Amygdala (tissue), 56 donors: ENCODE measurements around the gene ANO2.
A peak's percentile ranks its signal among the peaks of the same experiment; 100 is the strongest.

Source experiments
- DNase-seq, 56 donors: peaks; one replicate each; lab custom pipeline; 2025; lab: John Stamatoyannopoulos, UW

ANO2 gene

DNA sequence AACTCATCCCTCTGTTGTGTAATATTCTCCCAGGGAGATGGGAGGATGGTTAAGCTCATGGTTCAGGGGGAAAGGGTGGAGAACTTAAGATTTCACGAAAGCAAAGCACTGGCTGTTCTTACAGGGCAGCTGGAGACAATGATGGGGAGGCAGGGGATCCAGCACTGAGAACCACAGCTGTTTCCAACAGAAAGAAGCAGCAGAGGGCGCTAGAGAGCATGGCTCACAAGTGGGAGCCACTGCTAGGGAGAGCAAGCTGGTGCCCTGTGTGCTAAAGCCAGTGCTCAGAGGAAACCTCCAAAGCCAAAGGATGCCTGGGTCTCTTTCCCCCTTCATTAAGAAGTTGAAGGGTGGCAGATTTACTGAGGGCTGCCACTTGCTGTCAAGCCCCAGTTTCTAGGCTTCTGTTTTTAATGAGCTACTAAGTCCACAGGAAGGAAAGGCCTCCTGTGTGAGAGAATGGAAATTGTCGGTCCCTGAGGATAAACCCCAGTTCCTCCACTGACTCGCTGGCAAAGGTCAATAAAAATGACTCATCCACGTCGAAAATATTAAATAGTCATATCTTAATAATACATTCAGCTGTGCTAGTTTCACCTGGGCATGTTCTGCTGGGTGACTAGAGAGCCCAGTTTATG is 199.7 kb downstream of the ANO2 start:
- peak in 36 of 56 donors; percentile 2 to 69 (median 27) for DNase-seq

DNA sequence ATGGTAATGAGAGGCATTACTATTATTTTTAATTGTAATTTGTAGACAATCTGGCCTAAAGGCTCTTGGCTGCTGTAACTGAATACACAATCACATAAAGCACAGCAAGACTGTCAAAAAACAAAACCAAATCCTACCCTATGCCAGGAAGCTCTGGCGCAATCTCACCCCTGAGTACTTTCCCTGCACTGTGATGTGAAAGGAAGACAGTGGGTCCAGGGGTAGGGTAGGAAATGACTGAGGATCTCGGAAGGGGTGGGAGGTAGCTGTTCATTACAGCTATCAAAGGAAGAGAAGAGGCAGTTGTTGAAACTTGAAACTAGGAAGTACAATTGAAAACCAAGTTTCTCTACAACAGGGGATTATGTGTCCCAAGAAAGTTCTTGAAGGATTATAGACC is 202.8 kb downstream of the ANO2 start:
- no peak for DNase-seq

DNA sequence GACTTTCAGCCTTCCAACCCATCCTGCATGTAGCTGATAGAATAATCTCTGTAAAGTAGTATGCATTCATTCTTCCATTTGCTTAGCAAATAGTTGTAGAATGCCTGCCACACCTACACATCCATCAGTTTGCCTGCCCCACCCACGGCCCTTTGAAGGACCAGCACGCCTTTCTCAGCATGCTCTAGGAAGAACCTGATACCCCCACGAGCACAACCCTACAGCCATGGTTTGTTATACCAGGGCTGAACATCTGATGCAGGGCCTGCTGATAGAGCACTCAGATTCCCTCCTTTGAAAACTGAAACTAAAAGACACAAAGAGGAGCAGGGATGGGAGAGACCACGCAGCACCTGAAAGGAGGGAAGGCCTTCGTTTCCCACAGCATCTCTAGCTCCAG is 205.1 kb downstream of the ANO2 start:
- no peak for DNase-seq

DNA sequence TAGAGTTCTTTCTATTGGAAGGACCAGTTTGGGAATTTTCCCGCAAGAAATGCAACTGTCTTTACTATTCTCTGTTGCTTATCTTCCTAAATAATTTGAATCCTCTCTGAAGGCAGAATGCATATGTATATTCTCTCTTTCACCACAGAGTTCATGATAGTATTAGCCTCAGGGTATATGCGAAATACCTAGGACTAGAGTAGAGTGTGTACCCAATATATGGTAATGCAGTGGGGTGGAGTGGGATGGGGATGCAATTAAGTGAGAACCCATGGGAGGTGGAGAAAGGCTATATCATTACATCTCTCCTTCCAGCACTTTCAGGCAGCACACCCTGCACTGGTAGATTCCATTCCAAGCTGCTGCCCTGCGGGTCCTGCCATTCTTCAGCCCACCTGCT is 207.3 kb downstream of the ANO2 start:
- no peak for DNase-seq

DNA sequence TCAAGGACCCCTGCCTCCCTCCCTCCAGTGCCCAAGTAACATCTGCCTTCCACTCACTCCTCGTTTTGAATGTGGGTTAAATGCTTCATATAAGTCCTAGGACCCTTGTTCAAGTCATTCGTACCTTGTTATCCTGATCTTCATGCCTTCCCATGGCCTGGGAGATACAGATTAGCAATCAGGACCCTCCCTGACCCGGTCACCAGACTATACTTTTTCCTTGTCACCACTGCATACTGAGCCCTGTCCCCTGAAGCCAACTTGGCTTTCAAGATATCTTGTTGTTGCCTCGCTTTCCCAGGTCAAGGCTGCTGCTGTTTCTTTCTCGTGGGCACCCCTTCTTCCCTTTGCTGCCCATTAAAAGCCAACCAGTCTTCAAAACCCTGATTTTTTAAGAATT is 208.5 kb downstream of the ANO2 start:
- no peak for DNase-seq

DNA sequence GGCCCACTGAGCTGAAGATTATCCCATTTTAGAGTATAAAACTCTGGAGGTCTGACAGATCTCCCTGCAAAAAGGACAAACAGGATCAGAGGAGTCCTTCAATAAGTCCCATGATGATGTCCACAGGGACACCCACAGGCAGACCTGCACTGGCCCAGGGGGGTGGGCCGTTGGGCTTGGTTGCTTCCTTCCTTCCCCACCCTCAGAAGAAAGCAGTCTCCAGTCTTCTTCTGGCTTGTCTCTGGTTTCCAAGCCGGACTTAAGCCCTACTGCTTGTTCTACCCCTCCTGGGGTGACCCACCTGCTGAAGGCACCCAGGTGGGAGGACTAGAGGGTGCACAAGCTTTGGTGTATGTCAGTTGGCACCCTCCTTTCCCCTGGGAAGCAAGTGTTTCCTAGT is 209.0 kb downstream of the ANO2 start:
- DNase-seq, result no peak

DNA sequence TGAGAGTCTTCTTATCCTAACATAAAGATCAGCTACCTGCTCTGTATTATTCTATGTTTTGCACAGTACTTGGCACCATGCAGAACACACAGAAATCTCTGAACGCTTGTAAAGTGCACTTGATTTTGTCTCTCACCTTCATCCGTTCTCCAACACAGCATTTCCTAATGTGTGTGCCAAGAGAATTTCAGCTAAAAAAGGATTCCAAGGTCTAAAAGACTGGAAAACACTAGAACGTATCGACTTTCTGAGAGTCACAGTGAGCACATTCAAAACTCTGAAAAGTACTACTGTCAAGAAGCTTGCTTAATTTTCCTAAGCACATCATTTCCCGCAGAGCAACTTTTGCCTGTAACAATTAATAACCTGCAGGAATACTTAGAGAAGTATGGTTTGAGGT is 211.1 kb downstream of the ANO2 start:
- no peak for DNase-seq

DNA sequence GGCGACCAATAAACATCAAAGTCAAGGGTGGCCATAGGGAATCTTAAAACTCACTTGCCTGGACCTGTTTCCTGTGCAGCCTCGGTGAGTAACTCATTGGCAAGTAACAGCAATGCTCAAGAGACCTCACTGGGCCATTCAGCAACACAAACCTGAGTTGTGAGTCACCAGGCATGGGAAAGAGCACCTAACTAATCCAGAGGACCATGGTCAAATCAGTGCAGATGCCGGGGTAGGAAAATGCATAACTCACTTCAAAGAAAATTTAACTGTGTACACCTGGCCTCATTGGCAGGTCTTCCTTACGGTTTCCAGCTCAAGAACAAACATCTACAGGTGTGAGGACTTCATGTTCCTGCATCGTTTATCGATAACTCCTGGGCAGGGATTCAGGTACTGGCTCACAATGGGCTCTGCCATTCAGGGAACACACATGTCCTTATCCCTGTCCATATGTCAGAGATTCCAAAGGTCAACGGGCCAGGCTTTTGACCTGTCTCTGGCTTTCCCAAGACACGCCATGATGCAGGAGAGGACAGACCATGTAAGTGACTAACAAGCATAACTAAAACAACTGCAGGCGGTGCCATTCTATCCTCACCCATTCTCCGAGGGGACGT is 211.8 kb downstream of the ANO2 start:
- DNase-seq, result no peak

DNA sequence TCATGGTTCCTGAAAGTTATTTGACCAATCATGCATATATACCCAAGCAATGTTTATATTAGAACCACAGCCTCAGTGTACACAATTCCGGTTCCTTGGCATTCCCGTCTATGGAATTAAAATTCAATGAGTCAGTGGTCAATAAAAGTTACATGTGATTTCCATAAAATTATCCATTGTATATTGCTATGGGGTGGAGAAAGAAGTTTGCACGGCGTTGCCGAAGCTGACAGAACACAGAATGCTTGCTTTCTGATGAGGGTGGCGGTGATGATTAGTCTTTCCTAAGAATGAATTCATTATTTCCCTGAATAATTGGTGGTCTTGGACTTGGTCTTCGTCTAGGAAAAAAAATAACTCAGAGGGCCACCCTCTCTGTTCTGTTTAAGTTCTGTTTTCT is 214.1 kb downstream of the ANO2 start:
- DNase-seq, result no peak

DNA sequence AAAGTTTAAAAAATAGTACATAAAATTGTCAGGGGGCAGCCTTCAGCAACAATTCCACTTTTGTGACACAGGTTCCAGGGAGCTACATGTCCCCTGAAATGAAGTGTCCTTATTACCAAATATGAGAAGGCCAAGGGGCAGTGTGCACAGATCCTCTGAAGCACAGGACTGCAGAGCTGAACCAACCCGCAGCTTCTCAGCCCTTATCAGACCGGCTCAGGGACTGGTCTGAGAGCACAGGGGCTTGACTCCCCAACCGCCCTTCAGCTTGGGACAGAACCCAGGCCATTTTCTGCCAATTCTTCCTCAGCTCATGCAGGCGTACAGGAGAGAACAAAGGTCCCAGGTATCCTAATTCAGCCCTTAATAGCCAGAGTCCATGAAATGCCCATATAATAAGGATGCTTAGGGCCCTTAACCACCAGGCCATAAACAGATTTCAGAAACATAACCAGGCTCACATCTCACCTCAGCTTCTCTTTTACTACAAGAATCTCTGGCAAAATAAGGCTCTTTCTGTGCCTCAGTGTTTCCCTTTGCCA is 221.3 kb downstream of the ANO2 start:
- no peak for DNase-seq

DNA sequence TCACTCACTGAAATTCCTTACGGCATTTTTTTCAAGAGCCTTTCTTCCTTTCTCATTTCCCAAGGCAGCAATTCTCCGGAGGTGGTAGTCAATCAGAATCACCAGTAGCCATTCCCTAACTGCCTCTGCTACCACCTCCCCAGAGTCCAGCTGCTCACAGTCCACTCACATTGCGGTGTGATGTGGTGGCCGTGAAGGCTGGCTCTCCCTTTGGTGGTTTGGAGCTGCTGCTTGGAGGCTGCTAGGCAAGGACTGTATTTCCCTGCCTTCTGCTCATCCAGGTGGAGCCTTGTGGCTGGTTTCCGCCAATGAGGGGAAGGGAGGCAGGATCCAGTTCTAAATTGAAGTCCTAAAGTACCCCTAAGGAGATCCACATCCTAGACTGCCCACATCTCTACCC is 222.0 kb downstream of the ANO2 start:
- DNase-seq, result no peak

DNA sequence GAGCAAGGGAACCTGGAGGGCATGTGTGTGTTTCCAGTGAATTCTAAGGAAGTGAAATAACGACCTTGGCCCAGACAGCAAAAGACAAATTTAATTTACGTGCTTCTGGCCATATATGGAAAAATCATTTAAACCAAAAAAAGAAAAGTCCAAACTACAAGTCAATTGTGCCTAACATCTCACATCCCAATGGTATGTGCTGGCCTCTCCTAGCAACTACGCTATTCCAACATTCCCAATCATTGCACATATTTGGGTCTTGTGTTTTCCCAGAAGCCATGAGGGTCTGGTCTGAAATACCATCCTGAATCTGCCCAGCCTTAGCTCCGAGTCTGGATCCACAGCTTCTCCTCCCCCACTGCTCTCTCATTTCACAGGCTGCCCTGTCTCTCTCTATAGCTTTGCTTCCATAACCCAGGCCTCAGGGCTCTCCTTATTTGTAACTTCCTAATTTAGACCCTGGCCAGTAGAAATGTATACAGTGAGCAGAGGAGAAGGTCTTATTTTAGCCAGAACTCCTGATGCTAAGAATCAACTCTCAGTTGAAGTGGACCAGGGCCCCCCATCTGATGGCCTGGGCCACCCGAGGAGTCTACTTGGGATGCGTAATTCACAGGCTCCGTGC is 224.6 kb downstream of the ANO2 start:
- no peak for DNase-seq

DNA sequence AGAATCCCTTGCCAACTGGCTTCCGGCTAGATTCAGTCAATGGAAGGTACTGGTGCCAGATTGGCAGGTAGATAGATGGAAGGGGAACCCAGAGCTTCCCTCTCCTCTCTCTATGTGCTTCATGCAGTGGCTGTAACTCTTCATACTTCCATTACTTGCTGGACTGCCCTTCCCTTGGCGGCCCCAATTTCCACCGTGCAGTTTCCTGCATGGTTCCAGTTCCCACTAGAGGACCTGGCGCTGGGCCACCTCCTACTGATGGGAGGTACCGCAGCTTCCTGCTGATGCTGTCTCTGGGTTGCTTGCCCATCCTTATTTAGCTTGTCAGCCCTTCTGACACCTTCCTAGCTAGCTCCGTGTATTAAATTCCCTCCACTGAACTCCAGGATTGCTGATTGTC is 226.4 kb downstream of the ANO2 start:
- peak in 1 of 56 donors; percentile 10 for DNase-seq

DNA sequence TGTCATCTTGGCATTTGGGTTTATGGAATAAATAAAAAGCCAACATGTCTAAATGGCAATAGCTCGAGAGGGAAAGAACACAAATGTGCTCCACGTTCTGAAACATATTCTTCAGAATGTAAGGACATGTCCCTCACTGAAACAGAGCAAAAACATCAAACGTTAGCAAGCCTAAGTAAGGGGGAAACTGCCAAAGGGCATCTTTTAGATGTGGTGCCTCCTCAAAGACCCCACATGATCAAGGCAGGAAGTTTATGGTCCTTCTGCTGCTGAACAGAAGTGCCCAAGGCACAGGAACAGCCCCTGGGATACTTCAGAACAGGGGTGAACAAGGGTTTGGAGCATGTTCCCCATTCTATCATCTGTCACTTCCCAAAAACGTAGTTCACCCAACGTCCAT is 227.0 kb downstream of the ANO2 start:
- DNase-seq, result no peak

DNA sequence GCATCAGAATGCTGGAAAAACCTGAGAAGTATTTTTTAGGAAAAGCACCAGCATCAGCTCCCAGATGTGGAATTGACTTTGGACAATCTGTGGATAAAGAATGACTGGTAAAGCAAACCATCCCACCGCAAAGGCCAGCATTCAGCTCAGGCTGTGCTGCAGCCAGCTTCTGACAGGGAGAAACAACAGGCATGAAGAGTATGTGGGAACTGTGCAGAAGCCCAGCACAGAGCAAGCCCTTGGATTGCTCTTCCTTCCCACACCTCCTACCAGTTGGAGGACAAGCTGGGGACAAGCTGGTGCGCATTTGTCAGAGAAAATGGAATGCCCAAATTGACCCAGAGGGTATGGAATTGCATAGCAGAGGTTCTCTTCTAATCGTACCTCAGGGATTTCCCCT is 228.1 kb downstream of the ANO2 start:
- no peak for DNase-seq

DNA sequence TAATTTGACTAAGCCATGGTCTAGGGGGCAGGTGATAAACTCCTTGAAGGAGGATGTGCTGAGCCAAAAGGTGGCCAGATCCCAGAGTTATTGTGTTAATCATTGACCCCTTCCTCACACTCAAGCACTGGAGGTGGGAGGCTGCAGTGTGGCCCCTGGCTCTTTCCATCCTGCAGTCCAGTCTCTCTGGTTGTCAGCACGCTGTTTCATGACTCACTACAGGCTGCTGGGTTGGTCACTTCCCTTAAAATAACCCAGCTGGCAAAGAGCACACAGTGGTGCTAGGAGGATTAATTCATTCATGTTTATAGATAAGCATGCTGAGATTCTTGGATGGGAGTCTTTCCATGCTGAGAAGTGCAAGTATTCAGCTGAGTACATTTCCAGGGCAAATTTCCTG is 228.9 kb downstream of the ANO2 start:
- no peak for DNase-seq

DNA sequence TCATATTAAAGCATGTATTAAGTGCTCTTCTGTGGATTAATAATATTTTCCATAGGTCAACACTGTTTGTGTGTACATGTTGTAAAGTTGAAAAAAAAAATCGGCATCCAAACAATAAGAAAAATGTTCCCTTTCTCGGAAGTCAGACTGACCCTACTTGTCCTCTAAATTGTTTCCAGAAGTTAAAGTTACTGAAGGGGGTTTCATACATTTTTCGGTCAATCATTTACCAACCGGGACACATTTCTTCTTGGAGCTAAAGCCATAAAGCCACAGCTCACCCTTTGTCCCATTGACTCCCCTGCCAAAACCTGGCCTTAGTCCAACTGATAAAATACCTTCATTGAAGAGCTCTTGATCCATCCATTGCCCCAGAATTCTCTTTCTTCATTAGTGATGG is 230.0 kb downstream of the ANO2 start:
- no peak for DNase-seq

DNA sequence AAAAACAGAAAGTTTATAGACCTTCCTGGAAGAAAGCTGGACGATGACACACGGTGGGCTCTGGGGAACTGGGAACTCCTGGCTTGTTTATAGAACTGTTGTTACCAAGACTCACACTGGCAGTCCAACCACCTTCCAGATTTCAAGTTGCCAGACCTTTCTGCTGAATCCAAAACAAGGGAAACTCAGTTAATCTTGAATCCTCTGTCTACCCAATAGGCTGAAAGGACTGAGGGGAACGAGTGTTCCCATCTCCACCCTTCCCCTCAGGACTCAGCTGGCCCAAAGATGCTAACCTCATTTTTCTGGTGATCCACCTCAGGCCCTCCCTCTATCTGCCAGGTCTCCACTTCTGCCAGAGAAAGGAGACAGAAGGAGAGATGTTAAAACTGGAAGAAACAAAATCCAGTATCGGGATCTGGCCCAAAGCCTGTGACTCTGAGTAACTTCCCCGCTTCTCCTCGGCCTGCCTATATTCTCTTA is 231.4 kb downstream of the ANO2 start:
- no peak for DNase-seq

DNA sequence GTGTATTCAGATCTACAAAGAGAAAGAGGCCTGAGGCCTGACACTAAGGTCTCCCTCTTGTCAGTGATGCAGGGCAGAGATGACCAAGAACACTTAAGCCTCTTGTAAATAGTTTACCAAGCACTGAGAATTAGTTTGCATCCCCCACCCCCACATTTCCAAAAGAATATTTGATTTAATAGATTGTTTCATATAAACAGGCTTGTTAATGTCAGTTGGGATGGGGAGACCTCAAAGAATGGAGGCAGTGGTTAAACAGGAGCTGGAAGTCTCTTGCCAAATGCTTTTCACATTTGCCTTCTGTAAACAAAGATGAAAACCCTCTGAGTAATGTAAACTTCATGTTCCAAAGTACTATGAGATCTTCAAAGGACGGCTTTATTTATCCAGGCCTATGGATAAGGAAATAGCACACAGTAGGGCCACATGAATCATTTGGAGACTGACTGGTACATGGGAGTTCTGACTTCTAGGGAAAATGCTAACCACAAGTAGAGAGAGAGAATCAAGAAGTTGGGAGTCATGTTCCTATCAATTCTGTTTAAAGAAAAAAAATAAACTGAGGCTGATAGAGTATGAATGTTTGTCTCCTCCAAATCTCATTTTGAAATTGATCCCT is 234.7 kb downstream of the ANO2 start:
- DNase-seq, result no peak

DNA sequence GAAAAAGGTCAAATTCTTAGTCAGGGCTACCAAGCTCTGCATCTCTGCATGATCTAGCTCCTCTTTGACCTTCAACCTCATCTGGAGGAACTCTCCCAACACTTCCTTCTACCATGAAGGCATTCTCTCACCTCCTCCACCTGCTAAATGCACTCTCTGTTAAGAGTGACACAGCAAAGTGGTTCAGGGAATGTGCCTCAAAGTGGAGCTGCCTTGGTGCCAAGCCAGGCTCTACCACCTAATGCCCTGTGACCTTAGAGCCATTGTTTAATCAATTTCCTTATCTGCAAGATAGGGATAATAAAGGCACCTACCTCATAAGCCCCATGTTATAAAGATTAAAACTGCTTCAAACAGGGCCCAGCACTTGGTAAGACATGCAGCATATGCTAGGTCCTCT is 236.7 kb downstream of the ANO2 start:
- no peak for DNase-seq

DNA sequence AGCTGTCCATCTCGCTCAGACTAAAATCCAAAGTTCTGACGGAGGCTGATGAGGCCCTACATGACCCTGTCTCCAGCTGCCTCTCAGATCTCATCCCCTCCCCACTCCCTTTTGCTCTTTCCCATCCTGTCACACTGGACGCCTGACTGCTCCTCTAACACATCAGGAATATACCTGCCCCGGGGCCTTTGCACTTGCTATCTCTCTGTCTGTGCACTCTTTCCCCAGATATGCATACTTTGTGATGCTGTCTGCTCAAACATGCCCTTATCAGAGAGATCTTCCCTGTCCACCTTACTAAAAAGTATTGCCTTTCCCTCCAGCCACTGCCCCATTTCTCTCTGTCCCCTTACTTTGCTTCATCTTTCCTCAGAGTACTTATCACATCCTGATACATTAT is 238.8 kb downstream of the ANO2 start:
- DNase-seq, result no peak

DNA sequence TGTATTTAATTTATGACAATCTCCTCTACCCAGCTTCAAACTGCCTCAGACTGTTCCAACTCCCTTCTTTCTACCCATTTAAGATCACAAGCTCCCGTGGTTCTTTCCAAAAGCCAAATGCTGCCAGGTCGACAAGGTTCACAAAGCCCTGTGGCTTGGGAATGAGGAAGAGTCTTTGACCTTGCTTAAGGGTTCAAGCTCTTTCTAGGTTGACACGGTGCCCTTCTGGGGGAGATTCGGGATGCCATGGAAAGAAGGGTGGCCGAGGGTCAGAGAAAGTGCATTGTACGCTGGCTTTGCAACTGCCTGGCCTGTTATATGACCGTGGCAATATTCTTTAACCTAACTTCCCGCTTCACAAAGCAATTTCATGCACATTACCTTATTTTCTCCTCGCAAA is 239.3 kb downstream of the ANO2 start:
- DNase-seq, result no peak
